Activated CD4-positive, alpha-beta memory T cell treated with anti-CD3 and anti-CD28 coated beads, Interleukin-2, amount 10 ng/mL, durations not matched to agents 7 days and 5 days (primary cell): ENCODE data around the gene PDE9A. TPM values are rescaled to one million over a fixed set of nuclear protein-coding genes. Genes with fewer than 3 reads are reported as not detected.

Source experiments
- CTCF ChIA-PET: fragments of 350-600 bp; sonication (Branson Sonifier 250); formaldehyde crosslinking; loops from one replicate; lab custom pipeline; 2021; ENCODE audit warnings: antibody characterized with exemption, inconsistent platforms; lab: Charles Lee
- POLR2A ChIA-PET: fragments of 350-600 bp; sonication (Branson Sonifier 250); formaldehyde crosslinking; loops from one replicate; lab custom pipeline; 2021; ENCODE audit warnings: antibody characterized with exemption; lab: Charles Lee
- DNase-seq: peaks from one replicate; pipeline ENCODE4 v3.0.0-alpha.2; 2020
- H3K27ac Mint-ChIP-seq: one replicate; pipeline ENCODE4 v1.8.0; 2021; ENCODE audit warnings: mild to moderate bottlenecking, mixed read lengths
- H3K27me3 Mint-ChIP-seq: one replicate; pipeline ENCODE4 v1.8.0; 2021; ENCODE audit warnings: mixed read lengths
- H3K36me3 Mint-ChIP-seq: one replicate; pipeline ENCODE4 v1.8.0; 2021; ENCODE audit warnings: low read depth, mixed read lengths
- H3K4me1 Mint-ChIP-seq: one replicate; pipeline ENCODE4 v1.8.0; 2021; ENCODE audit warnings: mixed read lengths
- H3K4me3 Mint-ChIP-seq: one replicate; pipeline ENCODE4 v1.8.0; 2021; ENCODE audit warnings: mild to moderate bottlenecking, mixed read lengths
- H3K9me3 Mint-ChIP-seq: one replicate; pipeline ENCODE4 v1.8.0; 2021; ENCODE audit warnings: mixed read lengths
- total RNA-seq, 2 experiments: library from RNA; stranded (reverse); gene quantifications; one replicate each; pipeline ENCODE4 v1.2.3, GENCODE V29; 2021

Gene PDE9A
- total RNA-seq, 2 experiments from 2014 or later: 13.9 to 14.3 TPM

DNA sequence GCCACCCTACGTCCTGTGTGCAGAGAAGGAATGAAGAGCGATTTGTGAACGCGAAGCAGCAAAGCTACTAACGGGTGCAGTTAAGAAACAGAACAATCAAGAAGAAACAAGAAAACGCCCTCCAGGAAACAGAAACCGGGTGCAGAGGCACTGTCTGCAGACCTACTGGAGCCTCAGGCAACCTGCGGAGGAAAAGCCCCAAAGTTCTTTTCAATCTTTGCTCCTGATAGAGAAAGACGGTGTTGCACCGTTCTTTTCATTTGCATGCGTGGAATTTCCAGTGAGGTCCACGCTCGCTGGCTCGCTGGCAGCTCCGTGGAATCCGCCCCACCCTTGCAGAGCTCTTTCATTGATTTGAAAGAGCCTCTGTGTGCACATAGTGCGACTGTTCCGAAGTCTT lies 37.0 kb upstream of the PDE9A start:
- Mint-ChIP-seq H3K27me3 (peaks cover 32% of the 10 kb centered on the region), H3K4me3 (no peak overlapping the region), H3K36me3 (peaks cover 3% of the 10 kb centered on the region), H3K27ac (no peak overlapping the region), H3K4me1 (peaks cover 2% of the 10 kb centered on the region), H3K9me3 (no peaks in the 10 kb centered on the region)
- ChIA-PET POLR2A (no interaction called here), CTCF (no interaction called here)
- peak; percentile 50 for DNase-seq

DNA sequence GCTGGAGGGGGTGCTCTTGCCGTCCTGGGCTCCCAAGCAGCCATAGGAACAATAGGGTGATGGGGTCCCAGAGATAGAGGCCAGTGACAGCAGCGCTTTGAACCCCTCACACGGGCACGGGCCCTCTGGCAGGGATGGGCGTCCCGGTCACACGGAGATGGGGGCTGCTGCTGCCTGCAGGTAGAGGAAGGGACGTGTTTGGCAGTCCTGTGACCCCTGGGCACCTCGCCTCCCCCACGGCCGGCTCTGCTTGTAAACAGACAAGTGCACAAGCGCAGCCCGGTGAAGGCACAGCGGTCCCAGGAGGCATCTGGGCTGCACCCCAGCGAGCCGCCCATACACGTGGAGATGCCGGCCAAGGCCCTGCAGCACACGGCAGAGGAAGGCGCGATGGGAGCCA lies 36.5 kb upstream of the PDE9A start:
- H3K36me3 Mint-ChIP-seq: peaks cover 3% of the 10 kb centered on the region
- H3K27ac Mint-ChIP-seq: no peak overlapping the region
- ChIA-PET CTCF (no interaction called here), POLR2A (no interaction called here)
- no peak overlapping the region for H3K4me3 Mint-ChIP-seq
- H3K9me3 Mint-ChIP-seq: no peaks in the 10 kb centered on the region
- peaks cover 2% of the 10 kb centered on the region for H3K4me1 Mint-ChIP-seq
- H3K27me3 Mint-ChIP-seq: peaks cover 34% of the 10 kb centered on the region
- DNase-seq: no peak

DNA sequence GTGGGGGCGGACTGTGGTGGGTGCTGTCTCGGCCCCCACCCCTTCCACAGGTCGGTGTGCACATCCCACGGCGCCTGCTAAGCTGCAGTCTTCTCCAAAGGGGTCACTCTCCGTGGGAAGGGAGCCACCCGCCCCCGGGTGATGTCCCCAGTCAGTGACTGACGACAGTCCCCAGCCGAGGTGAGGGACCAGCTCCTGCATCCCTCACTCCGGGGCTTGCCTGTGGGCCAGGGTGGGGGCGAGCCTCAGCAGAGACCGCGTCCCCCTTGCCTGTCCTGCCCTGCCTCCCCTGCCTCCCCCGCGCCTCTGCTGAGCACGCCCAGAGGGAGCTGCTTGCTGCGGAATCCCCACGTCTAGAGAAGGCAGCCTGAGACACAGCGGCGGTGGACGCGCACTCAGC lies 35.9 kb upstream of the PDE9A start:
- Mint-ChIP-seq H3K4me3 (no peak overlapping the region), H3K27me3 (peaks cover 39% of the 10 kb centered on the region), H3K27ac (no peak overlapping the region), H3K36me3 (peaks cover under 1% of the 10 kb centered on the region), H3K9me3 (no peaks in the 10 kb centered on the region), H3K4me1 (peaks cover 2% of the 10 kb centered on the region)
- no peak for DNase-seq
- ChIA-PET POLR2A (no interaction called here), CTCF (no interaction called here)

DNA sequence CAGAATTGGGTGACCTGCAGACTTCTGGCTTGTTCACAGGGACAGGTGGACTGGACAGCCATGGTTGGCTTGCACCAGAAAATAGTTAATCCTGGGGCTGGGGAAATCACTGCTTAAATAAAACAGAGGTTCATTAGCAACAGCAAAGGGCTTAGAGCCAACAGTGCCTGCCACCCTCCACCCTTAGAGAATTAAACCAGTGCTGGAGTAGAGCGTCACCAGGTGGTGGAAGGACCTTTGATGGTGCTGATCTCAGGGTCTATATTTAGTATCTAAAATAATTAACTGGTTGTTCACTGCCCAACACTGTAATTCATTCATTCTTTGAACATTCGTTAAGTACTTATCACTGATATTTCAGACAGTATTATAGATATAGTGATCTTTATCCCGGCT lies 34.7 kb upstream of the PDE9A start:
- Mint-ChIP-seq H3K4me1 (peaks cover under 1% of the 10 kb centered on the region), H3K9me3 (no peaks in the 10 kb centered on the region), H3K36me3 (no peaks in the 10 kb centered on the region), H3K4me3 (no peak overlapping the region), H3K27me3 (peaks cover 35% of the 10 kb centered on the region), H3K27ac (no peak overlapping the region)
- POLR2A ChIA-PET: no interaction called here
- CTCF ChIA-PET: no interaction called here
- DNase-seq: no peak

DNA sequence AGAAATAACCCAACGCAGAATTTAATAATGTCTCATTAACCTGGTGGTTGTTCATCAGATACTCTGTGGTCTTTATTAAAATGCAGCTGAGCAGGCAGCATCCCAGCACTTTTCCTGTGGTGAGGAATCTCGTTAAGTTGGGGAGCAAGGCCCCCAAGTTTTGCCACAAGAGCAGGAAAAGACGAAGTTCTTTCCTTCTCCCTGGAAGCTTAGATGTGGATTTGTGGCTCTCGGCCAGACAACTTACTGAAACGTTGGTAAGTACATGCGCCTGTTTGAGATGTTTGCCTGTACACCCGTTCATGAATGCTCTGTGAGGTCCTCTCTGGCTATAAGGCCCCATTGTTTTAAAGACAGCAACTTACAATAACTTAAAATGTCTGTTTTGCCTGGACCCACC lies 34.3 kb upstream of the PDE9A start:
- no peaks in the 10 kb centered on the region for H3K36me3 Mint-ChIP-seq
- DNase-seq: no peak
- H3K4me3 Mint-ChIP-seq: no peak overlapping the region
- H3K27ac Mint-ChIP-seq: no peak overlapping the region
- H3K4me1 Mint-ChIP-seq: no peaks in the 10 kb centered on the region
- H3K9me3 Mint-ChIP-seq: no peaks in the 10 kb centered on the region
- CTCF ChIA-PET: no interaction called here
- H3K27me3 Mint-ChIP-seq: peaks cover 39% of the 10 kb centered on the region
- POLR2A ChIA-PET: no interaction called here

DNA sequence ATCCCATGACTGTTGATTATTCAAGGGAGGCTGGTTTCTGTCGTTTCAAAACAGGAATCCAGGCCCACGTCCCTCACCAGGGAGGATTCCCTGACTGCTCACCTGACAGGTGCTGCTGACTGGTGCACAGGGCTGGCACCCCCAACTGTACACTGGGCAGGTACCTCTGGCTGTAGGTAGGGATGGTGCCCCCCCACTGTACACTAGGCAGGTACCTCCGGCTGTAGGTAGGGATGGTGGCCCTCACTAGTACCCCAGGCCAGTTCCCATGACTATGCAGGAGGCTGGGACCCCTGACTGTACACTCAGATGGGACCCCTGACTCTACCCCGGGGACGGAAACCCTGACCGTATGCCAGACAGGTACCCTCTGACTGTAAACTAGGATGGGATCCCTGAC lies 33.6 kb upstream of the PDE9A start:
- CTCF ChIA-PET: no interaction called here
- Mint-ChIP-seq H3K27me3 (peaks cover 44% of the 10 kb centered on the region), H3K9me3 (no peaks in the 10 kb centered on the region), H3K27ac (no peak overlapping the region), H3K4me1 (no peaks in the 10 kb centered on the region), H3K36me3 (no peaks in the 10 kb centered on the region), H3K4me3 (no peak overlapping the region)
- POLR2A ChIA-PET: no interaction called here
- no peak for DNase-seq

DNA sequence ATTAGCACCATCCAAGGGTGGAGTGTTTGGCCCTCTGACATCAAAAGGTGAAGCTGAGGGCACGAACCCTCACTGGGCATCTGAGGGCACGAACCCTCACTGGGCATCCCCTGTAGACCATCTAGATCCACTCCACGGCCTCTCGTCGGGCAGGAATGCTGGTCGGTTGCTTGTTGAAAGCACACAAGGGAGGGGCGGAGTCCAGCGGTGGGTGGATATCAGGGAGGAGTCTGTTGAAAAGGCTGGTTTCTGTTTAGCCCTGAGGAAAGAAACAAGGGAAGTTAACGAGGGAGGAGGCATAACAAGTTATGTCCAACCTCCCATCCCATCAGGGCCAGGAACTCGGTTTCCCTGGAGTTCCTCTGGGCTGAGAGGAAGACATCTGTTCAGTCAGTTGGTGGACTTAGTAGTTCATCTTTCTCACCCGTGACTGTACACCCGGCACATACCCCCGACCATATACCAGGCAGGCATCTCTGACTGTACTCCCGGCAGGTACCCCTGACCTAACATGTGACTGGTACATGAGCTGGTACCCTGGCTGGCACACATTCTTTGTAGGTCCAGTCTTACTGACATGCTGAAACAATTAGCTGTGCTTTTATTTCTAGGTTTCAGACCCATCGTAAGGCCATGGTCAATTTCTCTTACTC lies 32.1 kb upstream of the PDE9A start:
- no peaks in the 10 kb centered on the region for H3K36me3 Mint-ChIP-seq
- POLR2A ChIA-PET: no interaction called here
- no peak overlapping the region for H3K4me3 Mint-ChIP-seq
- peaks cover 47% of the 10 kb centered on the region for H3K27me3 Mint-ChIP-seq
- DNase-seq: no peak
- CTCF ChIA-PET: no interaction called here
- no peak overlapping the region for H3K27ac Mint-ChIP-seq
- H3K9me3 Mint-ChIP-seq: no peaks in the 10 kb centered on the region
- no peaks in the 10 kb centered on the region for H3K4me1 Mint-ChIP-seq

DNA sequence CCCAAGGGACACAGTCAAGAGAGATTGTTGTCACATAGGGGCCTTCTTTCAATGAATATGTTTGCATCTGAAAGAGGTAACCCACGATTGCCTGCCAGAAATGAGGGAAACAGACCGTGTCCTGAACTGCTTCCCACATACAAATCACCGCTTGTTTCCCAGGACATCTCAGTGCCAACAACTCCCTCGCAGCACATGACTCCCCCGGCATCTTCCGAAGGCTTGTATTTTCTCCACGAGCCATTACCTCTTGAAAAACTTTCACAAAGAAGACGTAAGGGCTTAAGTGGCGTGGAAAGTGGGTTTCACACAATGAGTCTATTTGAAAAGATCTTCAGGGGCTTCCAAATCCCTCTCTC lies 31.6 kb upstream of the PDE9A start:
- CTCF ChIA-PET: no interaction called here
- peaks cover 49% of the 10 kb centered on the region for H3K27me3 Mint-ChIP-seq
- no peaks in the 10 kb centered on the region for H3K9me3 Mint-ChIP-seq
- POLR2A ChIA-PET: no interaction called here
- H3K4me3 Mint-ChIP-seq: no peak overlapping the region
- H3K27ac Mint-ChIP-seq: no peak overlapping the region
- no peaks in the 10 kb centered on the region for H3K4me1 Mint-ChIP-seq
- no peaks in the 10 kb centered on the region for H3K36me3 Mint-ChIP-seq
- DNase-seq: no peak

DNA sequence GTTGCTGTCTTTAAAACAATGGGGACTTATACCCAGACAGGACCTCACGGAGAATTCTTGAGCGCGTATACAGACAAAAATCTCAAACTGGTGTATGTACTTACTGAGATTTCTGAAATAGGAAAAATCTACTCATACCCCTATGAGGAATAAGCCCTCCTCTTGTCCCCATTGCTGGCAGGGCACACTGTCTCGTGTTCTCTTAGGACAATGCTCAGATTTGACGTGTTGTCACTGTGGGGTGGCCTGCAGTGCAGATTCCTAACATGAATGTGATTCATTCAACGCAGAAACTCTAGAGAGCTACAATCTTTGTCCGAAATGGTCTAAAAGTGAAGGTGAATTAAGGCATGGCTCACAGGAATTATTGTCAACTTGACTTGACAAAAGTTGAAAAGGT lies 31.1 kb upstream of the PDE9A start:
- ChIA-PET POLR2A (no interaction called here), CTCF (no interaction called here)
- Mint-ChIP-seq H3K4me1 (no peaks in the 10 kb centered on the region), H3K4me3 (no peak overlapping the region), H3K36me3 (no peaks in the 10 kb centered on the region), H3K9me3 (no peaks in the 10 kb centered on the region), H3K27me3 (peaks cover 52% of the 10 kb centered on the region), H3K27ac (no peak overlapping the region)
- DNase-seq: no peak

DNA sequence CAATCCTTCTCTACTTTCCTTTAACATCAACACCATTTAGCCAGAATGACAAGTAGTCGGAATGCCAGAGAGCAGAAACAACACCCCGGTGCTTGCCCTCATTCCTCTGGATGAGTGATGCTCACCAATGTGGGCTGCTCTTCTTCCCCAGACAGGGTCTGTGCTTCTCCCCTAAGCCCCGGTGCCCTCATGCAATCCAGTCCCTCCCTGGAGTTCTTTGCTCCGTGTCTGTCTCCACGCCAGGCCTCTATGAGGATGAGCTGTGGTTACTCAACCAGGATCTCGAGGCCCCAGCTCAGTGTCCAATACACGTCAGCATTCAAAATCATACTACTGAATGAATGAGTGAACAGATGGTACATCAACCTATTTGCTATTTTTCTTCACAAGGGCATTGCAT lies 29.7 kb upstream of the PDE9A start:
- H3K36me3 Mint-ChIP-seq: no peaks in the 10 kb centered on the region
- H3K27me3 Mint-ChIP-seq: peaks cover 46% of the 10 kb centered on the region
- CTCF ChIA-PET: no interaction called here

DNA sequence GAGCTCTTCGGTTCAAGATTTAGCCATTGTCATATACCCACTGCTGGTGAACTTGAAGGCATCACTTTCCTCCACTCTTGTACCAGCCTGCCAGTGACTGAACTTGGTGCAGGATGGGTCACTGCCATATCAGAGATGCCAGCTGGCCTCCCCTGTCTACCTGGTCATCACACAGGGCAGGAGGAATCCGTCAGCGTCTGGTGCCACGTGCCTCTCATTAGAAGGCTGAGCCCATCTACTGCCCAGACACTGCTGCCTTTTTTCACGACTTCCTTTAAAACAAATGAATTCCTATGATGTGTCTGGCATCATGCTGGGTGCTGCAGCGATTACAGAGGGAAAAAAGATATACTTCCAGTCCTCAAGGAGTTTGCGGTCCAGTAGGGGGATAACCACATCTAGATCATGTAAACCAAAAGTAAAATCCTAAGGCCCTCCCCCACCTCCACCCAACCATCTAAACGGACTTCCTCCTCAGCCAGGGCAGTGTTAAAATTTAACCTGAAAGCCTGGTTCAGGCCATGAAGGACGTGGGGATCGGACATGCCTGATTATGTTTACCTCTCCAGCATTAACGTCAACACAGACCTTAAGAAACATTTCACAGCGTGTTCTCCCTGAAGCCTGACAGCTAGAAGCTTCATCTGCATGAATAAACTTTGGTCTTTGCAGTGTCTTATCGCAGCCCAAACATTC lies 29.2 kb upstream of the PDE9A start:
- Mint-ChIP-seq H3K27me3 (peaks cover 40% of the 10 kb centered on the region), H3K9me3 (no peaks in the 10 kb centered on the region), H3K4me1 (no peaks in the 10 kb centered on the region), H3K27ac (no peak overlapping the region), H3K36me3 (no peaks in the 10 kb centered on the region), H3K4me3 (no peak overlapping the region)
- DNase-seq: no peak
- ChIA-PET POLR2A (no interaction called here), CTCF (no interaction called here)

More for the DNA sequence above, 29.7 kb upstream of the PDE9A start:
- Mint-ChIP-seq H3K9me3 (no peaks in the 10 kb centered on the region), H3K4me3 (no peak overlapping the region), H3K4me1 (no peaks in the 10 kb centered on the region), H3K27ac (no peak overlapping the region)
- POLR2A ChIA-PET: no interaction called here
- no peak for DNase-seq

DNA sequence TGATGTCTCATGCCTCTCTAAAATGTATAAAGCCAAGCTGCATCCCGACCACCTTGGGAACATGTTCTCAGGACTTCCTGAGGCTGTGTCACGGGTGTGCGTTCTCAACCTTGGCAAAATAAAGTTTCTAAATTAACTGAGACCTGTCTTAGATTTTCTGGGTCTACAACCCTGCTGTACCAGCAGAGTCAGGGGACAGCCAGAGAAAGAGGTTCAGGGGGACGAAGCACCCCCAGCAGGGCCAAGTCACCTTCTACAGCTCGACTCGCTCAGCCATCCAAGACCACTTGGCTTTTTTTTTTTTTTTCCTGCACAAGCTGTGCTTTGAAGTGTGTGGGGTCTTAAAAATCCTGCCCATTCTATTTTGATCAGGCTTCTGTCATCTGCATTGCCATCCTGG lies 28.5 kb upstream of the PDE9A start:
- Mint-ChIP-seq H3K4me1 (no peaks in the 10 kb centered on the region), H3K27ac (no peak overlapping the region), H3K4me3 (no peak overlapping the region), H3K36me3 (no peaks in the 10 kb centered on the region), H3K27me3 (peaks cover 38% of the 10 kb centered on the region), H3K9me3 (no peaks in the 10 kb centered on the region)
- DNase-seq: no peak
- ChIA-PET POLR2A (no interaction called here), CTCF (no interaction called here)

DNA sequence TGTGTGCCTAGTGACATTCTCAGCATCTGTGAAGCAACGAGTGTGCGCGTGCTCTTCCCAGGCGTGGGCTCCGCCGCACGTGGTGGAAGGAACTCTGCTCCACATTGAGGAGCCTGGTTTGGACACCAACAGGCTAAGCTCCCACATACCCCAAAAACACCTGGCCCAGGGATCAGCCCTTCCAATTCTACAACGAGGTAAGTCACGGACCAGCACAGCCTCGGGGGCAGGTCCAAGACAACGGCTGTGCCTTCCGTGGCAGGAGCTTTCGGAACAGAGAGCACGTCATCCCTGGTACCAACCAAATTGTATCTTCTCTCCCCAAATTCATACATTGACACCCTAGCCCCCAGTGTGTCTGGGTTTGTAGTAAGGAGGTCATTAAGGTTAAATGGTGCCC lies 27.2 kb upstream of the PDE9A start:
- H3K9me3 Mint-ChIP-seq: no peaks in the 10 kb centered on the region
- no peak for DNase-seq
- ChIA-PET POLR2A (no interaction called here), CTCF (no interaction called here)
- no peak overlapping the region for H3K27ac Mint-ChIP-seq
- no peaks in the 10 kb centered on the region for H3K36me3 Mint-ChIP-seq
- no peaks in the 10 kb centered on the region for H3K4me1 Mint-ChIP-seq
- peaks cover 38% of the 10 kb centered on the region for H3K27me3 Mint-ChIP-seq
- no peak overlapping the region for H3K4me3 Mint-ChIP-seq
